A673 (cell line): ENCODE results near the gene MOB3A. TPM values are rescaled to one million over a fixed set of nuclear protein-coding genes. Genes with fewer than 3 reads are reported as not detected.

Source experiments
- BruUV-seq: library from RNA; stranded (reverse); fragments of 400-500 nt; replicated peaks from 2 replicates; lab custom pipeline; 2021; lab: Mats Ljungman, UMichigan
- CTCF ChIA-PET: fragments of 300-600 bp; sonication (Branson Sonifier 250); formaldehyde crosslinking; loops from one replicate; lab custom pipeline; 2022; ENCODE audit warnings: antibody characterized with exemption; lab: Charles Lee
- POLR2A ChIA-PET: fragments of 300-600 bp; sonication (Branson Sonifier 250); formaldehyde crosslinking; loops from one replicate; lab custom pipeline; 2022; ENCODE audit warnings: antibody characterized with exemption; ENCODE audit not compliant: low non-redundant PET; lab: Charles Lee
- DNase-seq: peaks from one replicate; pipeline ENCODE4 v3.0.0-alpha.2; 2015; ENCODE audit warnings: low spot score
- H3K27ac ChIP-seq: fragments of 200-600 bp; sonication (generic); 2 replicates; pipeline ENCODE4 v1.5.1; 2016; ENCODE audit warnings: mixed run types, low read depth, mild to moderate bottlenecking, mixed read lengths, antibody characterized with exemption, low read length; ENCODE audit not compliant: poor library complexity, severe bottlenecking
- H3K27me3 ChIP-seq: fragments of 200-600 bp; sonication (generic); replicated peaks from 2 replicates; pipeline ENCODE4 v1.6.1; 2017; ENCODE audit warnings: mixed run types, low read depth, mild to moderate bottlenecking, mixed read lengths, antibody characterized with exemption, low read length; ENCODE audit not compliant: insufficient read depth, poor library complexity
- H3K36me3 ChIP-seq: fragments of 200-600 bp; sonication (generic); 2 replicates; pipeline ENCODE4 v1.6.1; 2016; ENCODE audit warnings: mixed run types, mild to moderate bottlenecking, mixed read lengths, antibody characterized with exemption, low read length; ENCODE audit not compliant: insufficient read depth, poor library complexity, severe bottlenecking
- H3K4me1 ChIP-seq: fragments of 200-600 bp; sonication (generic); 2 replicates; pipeline ENCODE4 v1.6.1; 2017; ENCODE audit warnings: mixed run types, mild to moderate bottlenecking, mixed read lengths, antibody characterized with exemption, low read length; ENCODE audit not compliant: insufficient read depth, poor library complexity, severe bottlenecking
- H3K4me3 ChIP-seq: fragments of 200-600 bp; sonication (generic); 2 replicates; pipeline ENCODE4 v1.5.1; 2016; ENCODE audit warnings: low read depth, mixed run types, mild to moderate bottlenecking, mixed read lengths, low read length; ENCODE audit not compliant: poor library complexity, severe bottlenecking
- H3K9me3 ChIP-seq: fragments of 200-600 bp; sonication (generic); 2 replicates; pipeline ENCODE4 v1.6.1; 2016; ENCODE audit warnings: mixed run types, low read depth, mild to moderate bottlenecking, mixed read lengths, antibody characterized with exemption, low read length; ENCODE audit not compliant: poor library complexity, severe bottlenecking
- CTCF ChIP-seq: fragments of 300-800, 200-600 bp; sonication (generic); conservative IDR thresholded peaks from 2 replicates; pipeline ENCODE4 v1.5.1; 2017; ENCODE audit warnings: low read depth, mild to moderate bottlenecking, antibody characterized with exemption, low read length, moderate library complexity, mixed read lengths
- EZH2 ChIP-seq: fragments of 200-600 bp; sonication (generic); IDR thresholded peaks from 2 replicates; pipeline ENCODE4 v1.6.1; 2017; ENCODE audit warnings: borderline replicate concordance, low read depth, mild to moderate bottlenecking, mixed read lengths, antibody characterized with exemption, low read length; ENCODE audit not compliant: poor library complexity, severe bottlenecking
- intact Hi-C: fragments of 100-400 bp; cut with micrococcal nuclease; formaldehyde crosslinking; loops from one replicate; pipeline ENCODE4 v1.10.0; 2022; ENCODE audit not compliant: unreplicated experiment
- total RNA-seq: library from RNA; stranded (reverse); gene quantifications from 2 replicates; pipeline ENCODE4 v1.2.3, GENCODE V29; 2021

The MOB3A gene
- total RNA-seq, 1 experiment from 2014 or later, result 40.7 TPM

DNA sequence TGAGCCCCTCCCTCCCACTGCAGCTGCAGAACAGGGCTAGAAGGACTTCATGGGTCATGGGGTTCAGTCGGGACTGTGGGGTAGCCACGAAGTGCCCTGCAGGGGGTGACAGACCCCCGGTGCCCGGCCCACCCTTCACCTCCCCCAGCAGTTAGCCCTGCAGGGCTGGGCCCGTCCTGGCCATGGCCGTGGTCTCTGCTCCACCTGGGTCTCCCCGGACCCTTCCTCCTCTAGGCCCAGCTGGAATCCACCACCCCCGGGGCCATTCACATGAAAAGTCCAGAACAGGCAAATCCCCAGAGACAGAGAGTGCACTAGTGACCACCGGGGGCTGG, 62.3 kb downstream of the MOB3A start:
- BruUV-seq, result no TSS peak
- intact Hi-C loops, result no loop called here
- no peak for DNase-seq
- Histone ChIP-seq H3K27me3 (no peaks in the 10 kb centered on the region), H3K27ac (no peak overlapping the region), H3K36me3 (peaks cover 5% of the 10 kb centered on the region), H3K9me3 (peaks cover 6% of the 10 kb centered on the region), H3K4me3 (no peak overlapping the region), H3K4me1 (peaks cover 16% of the 10 kb centered on the region)
- TF ChIP-seq EZH2 (no peak), CTCF (no peak)
- POLR2A ChIA-PET, result no interaction called here
- CTCF ChIA-PET, result interaction anchor here (0.5 kb wide), 1 partner anchor 40 kb away, joined by 4 read pairs; no protein-coding TSS in a partner anchor

DNA sequence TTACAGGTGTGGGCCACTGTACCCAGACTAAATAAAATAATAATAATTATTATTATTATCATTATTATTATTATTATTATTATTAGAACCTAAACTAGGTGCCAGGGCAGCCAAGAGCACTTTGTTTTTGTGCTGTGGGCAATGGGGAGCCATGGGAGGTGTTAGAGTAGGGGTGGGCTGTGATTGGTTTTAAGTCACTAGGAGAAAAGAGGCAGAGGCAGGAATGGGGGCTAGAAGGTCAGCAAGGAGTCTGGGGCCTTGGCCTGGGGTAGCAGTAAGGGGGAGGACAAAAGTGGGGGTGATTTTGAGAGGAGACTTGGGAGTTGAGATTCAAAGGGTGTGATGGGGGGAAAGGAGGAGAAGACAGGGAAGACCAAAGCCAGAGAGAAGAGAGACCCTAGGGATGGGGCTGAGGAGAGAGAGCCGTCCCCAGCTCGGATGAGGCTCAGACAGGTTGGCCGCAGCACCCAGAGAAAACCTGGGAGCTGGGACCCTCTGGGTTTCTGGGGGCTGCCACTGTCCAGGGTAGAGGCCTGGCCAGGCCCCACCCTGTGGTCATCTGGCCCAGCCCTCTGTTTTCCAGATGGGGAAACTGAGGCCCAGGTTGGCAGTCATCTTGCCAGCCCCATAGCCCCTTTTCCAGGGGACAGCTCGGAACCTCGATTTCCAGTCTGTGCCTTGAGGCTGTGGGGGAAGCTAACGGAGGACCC, 62.9 kb downstream of the MOB3A start:
- CTCF ChIA-PET, result interaction anchor here (0.5 kb wide), 1 partner anchor 41 kb away, joined by 4 read pairs; no protein-coding TSS in a partner anchor
- intact Hi-C loops, result no loop called here
- BruUV-seq, result no TSS peak
- Histone ChIP-seq H3K9me3 (peaks cover 6% of the 10 kb centered on the region), H3K27me3 (no peaks in the 10 kb centered on the region), H3K4me3 (no peak overlapping the region), H3K4me1 (peaks cover 16% of the 10 kb centered on the region), H3K27ac (no peak overlapping the region), H3K36me3 (peaks cover 5% of the 10 kb centered on the region)
- TF ChIP-seq EZH2 (no peak), CTCF (no peak)
- no peak for DNase-seq
- POLR2A ChIA-PET, result interaction anchor here (0.6 kb wide), 1 partner anchor 1966 kb away, joined by 13 read pairs; no protein-coding TSS in a partner anchor

GRCh38 chr19:2032296-2032941, 63.7 kb downstream of the MOB3A start:
- TF ChIP-seq EZH2, result no peak
- no peak for TF ChIP-seq CTCF
- no peaks in the 10 kb centered on the region for H3K36me3 ChIP-seq
- POLR2A ChIA-PET, result interaction anchor here (0.6 to 1.3 kb wide), 2 partner anchors 9 to 1967 kb away, joined by 5 to 13 read pairs; no protein-coding TSS in a partner anchor
- H3K9me3 ChIP-seq, result peaks cover 6% of the 10 kb centered on the region
- H3K27ac ChIP-seq, result peak overlapping the region; percentile 86
- peaks cover 16% of the 10 kb centered on the region for H3K4me1 ChIP-seq
- CTCF ChIA-PET, result no interaction called here
- H3K27me3 ChIP-seq, result no peaks in the 10 kb centered on the region
- peak; percentile 92 for DNase-seq
- no peak overlapping the region for H3K4me3 ChIP-seq
- BruUV-seq, result no TSS peak
- intact Hi-C loops, result no loop called here
